ENCODE results near the gene C2orf49. TPM values are rescaled to one million over a fixed set of nuclear protein-coding genes. Genes with fewer than 3 reads are reported as not detected.

Gene C2orf49
- total RNA-seq, 1 experiment from 2014 or later = 17.2 TPM

- H3K27me3 ChIP-seq (ENCODE audit: insufficient read depth, low read length) = no peaks in the 10 kb centered on the region
- ChIA-PET RAD21 (ENCODE audit: low non-redundant PET in 1 of 2, low total read pairs in 2 of 2, uncharacterized antibody in 2 of 2, unreplicated experiment in 2 of 2) (no interaction called here), POLR2A (no interaction called here), CTCF (no interaction called here)
- no peak for TF ChIP-seq ELF1 (IDR thresholded peaks at IDR 0.05; ENCODE audit: borderline replicate concordance, low read depth)
- no peak for TF ChIP-seq FOSL1 (IDR thresholded peaks at IDR 0.05; ENCODE audit: low read depth)
- no peak for TF ChIP-seq ATF3 (IDR thresholded peaks at IDR 0.05)
- TF ChIP-seq, protein P1, sequence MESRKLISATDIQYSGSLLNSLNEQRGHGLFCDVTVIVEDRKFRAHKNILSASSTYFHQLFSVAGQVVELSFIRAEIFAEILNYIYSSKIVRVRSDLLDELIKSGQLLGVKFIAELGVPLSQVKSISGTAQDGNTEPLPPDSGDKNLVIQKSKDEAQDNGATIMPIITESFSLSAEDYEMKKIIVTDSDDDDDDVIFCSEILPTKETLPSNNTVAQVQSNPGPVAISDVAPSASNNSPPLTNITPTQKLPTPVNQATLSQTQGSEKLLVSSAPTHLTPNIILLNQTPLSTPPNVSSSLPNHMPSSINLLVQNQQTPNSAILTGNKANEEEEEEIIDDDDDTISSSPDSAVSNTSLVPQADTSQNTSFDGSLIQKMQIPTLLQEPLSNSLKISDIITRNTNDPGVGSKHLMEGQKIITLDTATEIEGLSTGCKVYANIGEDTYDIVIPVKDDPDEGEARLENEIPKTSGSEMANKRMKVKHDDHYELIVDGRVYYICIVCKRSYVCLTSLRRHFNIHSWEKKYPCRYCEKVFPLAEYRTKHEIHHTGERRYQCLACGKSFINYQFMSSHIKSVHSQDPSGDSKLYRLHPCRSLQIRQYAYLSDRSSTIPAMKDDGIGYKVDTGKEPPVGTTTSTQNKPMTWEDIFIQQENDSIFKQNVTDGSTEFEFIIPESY (IDR thresholded peaks at IDR 0.05; ENCODE audit: extremely low read depth, insufficient replicate concordance, low read length) = no peak
- no peak for TF ChIP-seq SIN3A (IDR thresholded peaks at IDR 0.05; ENCODE audit: low read depth)
- no peak for TF ChIP-seq POLR2A (IDR thresholded peaks at IDR 0.05; ENCODE audit: borderline replicate concordance, extremely low read depth, insufficient read depth, insufficient read length)
- no peak for TF ChIP-seq POLR2AphosphoS5 (IDR thresholded peaks at IDR 0.05; ENCODE audit: low read depth, low read length)
- no peaks in the 10 kb centered on the region for H3K9me2 ChIP-seq (ENCODE audit: insufficient read depth)
- intact Hi-C loops (cut with micrococcal nuclease) = no loop called here
- no peak overlapping the region for H3K4me3 ChIP-seq (replicated peaks in 1 of 2; ENCODE audit: low read depth in 1 of 2, low read length in 2 of 2)
- peaks cover 94% of the 10 kb centered on the region for H3K79me2 ChIP-seq (ENCODE audit: insufficient read depth, low read length)
- peaks cover 3% of the 10 kb centered on the region; the same call in 1 of the 2 replicates for H4K20me1 ChIP-seq (ENCODE audit: insufficient read depth)
- peaks cover 26 to 58% of the 10 kb centered on the region in 2 experiments; a peak in 3 of 4 replicates for H3K36me3 ChIP-seq (ENCODE audit: control insufficient read depth in 1 of 2, insufficient read depth in 2 of 2, low read length in 2 of 2)
- H3K4me1 ChIP-seq (ENCODE audit: control insufficient read depth in 1 of 2, insufficient read depth in 2 of 2, low read length in 2 of 2) = peaks cover 0 to 5% of the 10 kb centered on the region in 2 experiments; a peak in 1 of 4 replicates
- no peak overlapping the region for H2AFZ ChIP-seq (ENCODE audit: low read depth, low read length, poor library complexity, severe bottlenecking)
- ATAC-seq (no peak), DNase-seq (ENCODE audit: low read depth, low spot score) (no peak)
- H3K9me3 ChIP-seq (ENCODE audit: control insufficient read depth in 1 of 2, insufficient read depth in 1 of 2, low read depth in 1 of 2, low read length in 2 of 2) = no peaks in the 10 kb centered on the region
- BruUV-seq (replicated peaks) = no TSS peak
- no peak overlapping the region for H3K27ac ChIP-seq (ENCODE audit: low read depth, low read length)
- H3K9ac ChIP-seq (ENCODE audit: low read length) = no peak overlapping the region
- H3K4me2 ChIP-seq (ENCODE audit: low read length) = no peak overlapping the region
Measured at GRCh38 chr2:105384216-105384615, 46.9 kb downstream of the C2orf49 start.

- no peak for ATAC-seq
- Histone ChIP-seq H3K36me3 (ENCODE audit: control insufficient read depth in 1 of 2, insufficient read depth in 2 of 2, low read length in 2 of 2) (peaks cover 26 to 62% of the 10 kb centered on the region in 2 experiments; a peak in 3 of 4 replicates), H3K4me3 (replicated peaks in 1 of 2; ENCODE audit: low read depth in 1 of 2, low read length in 2 of 2) (no peak overlapping the region), H2AFZ (ENCODE audit: low read depth, low read length, poor library complexity, severe bottlenecking) (no peak overlapping the region), H3K4me1 (ENCODE audit: control insufficient read depth in 1 of 2, insufficient read depth in 2 of 2, low read length in 2 of 2) (peaks cover 0 to 5% of the 10 kb centered on the region in 2 experiments; a peak in 1 of 4 replicates), H4K20me1 (ENCODE audit: insufficient read depth) (peaks cover 3% of the 10 kb centered on the region; the same call in 1 of the 2 replicates), H3K27me3 (ENCODE audit: insufficient read depth, low read length) (no peaks in the 10 kb centered on the region), H3K27ac (ENCODE audit: low read depth, low read length) (no peak overlapping the region), H3K79me2 (ENCODE audit: insufficient read depth, low read length) (peaks cover 94% of the 10 kb centered on the region), H3K9ac (ENCODE audit: low read length) (no peak overlapping the region), H3K9me2 (ENCODE audit: insufficient read depth) (no peaks in the 10 kb centered on the region), H3K9me3 (ENCODE audit: control insufficient read depth in 1 of 2, insufficient read depth in 1 of 2, low read depth in 1 of 2, low read length in 2 of 2) (no peaks in the 10 kb centered on the region), H3K4me2 (ENCODE audit: low read length) (no peak overlapping the region)
- no peak for DNase-seq (ENCODE audit: low read depth, low spot score)
- no TSS peak for BruUV-seq (replicated peaks)
- ChIA-PET POLR2A (no interaction called here), CTCF (no interaction called here), RAD21 (ENCODE audit: low non-redundant PET in 1 of 2, low total read pairs in 2 of 2, uncharacterized antibody in 2 of 2, unreplicated experiment in 2 of 2) (no interaction called here)
- TF ChIP-seq POLR2AphosphoS5 (IDR thresholded peaks at IDR 0.05; ENCODE audit: low read depth, low read length) = no peak
- TF ChIP-seq ATF3 (IDR thresholded peaks at IDR 0.05) = no peak
- intact Hi-C loops (cut with micrococcal nuclease) = no loop called here
Measured at GRCh38 chr2:105384861-105385260, 47.5 kb downstream of the C2orf49 start.
